Tibial nerve (tissue), 4 donors: ENCODE results near the gene FIBCD1.

Experiments used
- CTCF ChIP-seq, 5 experiments: fragments of 200-600 bp in 3 of 5; fragments of 450-650 bp in 2 of 5; sonication (generic) in 3 of 5; IDR thresholded peaks; one replicate each; pipeline ENCODE4 v1.5.1; 2016 to 2019; ENCODE audit warnings: antibody characterized with exemption in 5 of 5, mild to moderate bottlenecking in 3 of 5, moderate library complexity in 2 of 5
- EP300 ChIP-seq, 2 donors: sonication (generic); formaldehyde crosslinking; IDR thresholded peaks; one replicate each; pipeline ENCODE4 v1.6.1; 2017; ENCODE audit warnings: antibody characterized with exemption in 2 of 2, mild to moderate bottlenecking in 1 of 2
- POLR2A ChIP-seq, 2 donors: fragments of 450-650 bp; IDR thresholded peaks; one replicate each; pipeline ENCODE4 v1.6.1; 2017; ENCODE audit warnings: antibody characterized with exemption in 2 of 2, mild to moderate bottlenecking in 2 of 2, moderate library complexity in 2 of 2

GRCh38 chr9:130935648-130936271 lies 3.3 kb downstream of the FIBCD1 start:
- TF ChIP-seq CTCF (IDR thresholded peaks at IDR 0.05) (no peak), POLR2A (IDR thresholded peaks at IDR 0.05) (no peak), EP300 (IDR thresholded peaks at IDR 0.05) (no peak)
